ENCODE measurements around the gene HECW1.

Gene HECW1

DNA sequence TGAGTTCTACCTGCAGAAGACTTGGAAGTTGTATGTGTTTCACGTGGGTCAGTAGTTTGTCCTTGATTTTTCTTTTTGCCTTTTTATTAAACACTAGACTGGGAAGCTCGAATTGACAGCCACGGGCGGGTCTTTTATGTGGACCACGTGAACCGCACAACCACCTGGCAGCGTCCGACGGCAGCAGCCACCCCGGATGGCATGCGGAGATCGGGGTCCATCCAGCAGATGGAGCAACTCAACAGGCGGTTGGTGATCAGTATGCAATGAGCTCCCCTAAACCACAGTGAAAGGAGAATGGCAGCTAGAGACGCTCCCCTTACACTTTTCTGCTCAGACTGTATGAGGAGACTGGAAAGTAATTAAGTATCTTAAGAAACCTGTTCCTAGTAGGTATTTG lies 343.8 kb downstream of the HECW1 start:
- no peak for TF ChIP-seq CTCF (IDR thresholded peaks at IDR 0.05; ENCODE audit: low read depth, low read length)
- no peak for DNase-seq (ENCODE audit: extremely low read depth, low read depth)

GRCh38 chr7:43458330-43459018 lies 346.0 kb downstream of the HECW1 start:
- no peak for TF ChIP-seq CTCF (IDR thresholded peaks at IDR 0.05; ENCODE audit: low read depth, low read length)

GRCh38 chr7:43459019-43459337 lies 346.5 kb downstream of the HECW1 start:
- DNase-seq (ENCODE audit: extremely low read depth, low read depth) = no peak
- no peak for TF ChIP-seq CTCF (IDR thresholded peaks at IDR 0.05; ENCODE audit: low read depth, low read length)

More at GRCh38 chr7:43458330-43459018, 346.0 kb downstream of the HECW1 start:
- no peak for DNase-seq (ENCODE audit: extremely low read depth, low read depth)

- no peak for DNase-seq (ENCODE audit: extremely low read depth, low read depth)
- no peak for TF ChIP-seq CTCF (IDR thresholded peaks at IDR 0.05; ENCODE audit: low read depth, low read length)
Measured at GRCh38 chr7:43460733-43461348, 348.4 kb downstream of the HECW1 start.

GRCh38 chr7:43461349-43462024 lies 349.0 kb downstream of the HECW1 start:
- no peak for DNase-seq (ENCODE audit: extremely low read depth, low read depth)

GRCh38 chr7:43462836-43463235 lies 350.4 kb downstream of the HECW1 start:
- DNase-seq (ENCODE audit: extremely low read depth, low read depth) = no peak

More at GRCh38 chr7:43461349-43462024, 349.0 kb downstream of the HECW1 start:
- no peak for TF ChIP-seq CTCF (IDR thresholded peaks at IDR 0.05; ENCODE audit: low read depth, low read length)

More at GRCh38 chr7:43462836-43463235, 350.4 kb downstream of the HECW1 start:
- no peak for TF ChIP-seq CTCF (IDR thresholded peaks at IDR 0.05; ENCODE audit: low read depth, low read length)

Data from AG09319 (cell line).